Suppressor macrophage treated with lipopolysaccharide for 4 hours (primary cell): ENCODE measurements around the gene FASN.

Source experiments
- DNase-seq: peaks from one replicate; pipeline ENCODE4 v3.0.0-alpha.2; 2020

FASN gene

GRCh38 chr17:82037092-82037888 lies 60.7 kb downstream of the FASN start, which contains the start of gene DCXR:
Gene DCXR, minus strand, starts transcription at chr17:82037697. Its CDS starts 15 bp downstream, at chr17:82037682.
- peak; percentile 96 for DNase-seq

- no peak for DNase-seq
Observed at GRCh38 chr17:82036634-82037091, 61.4 kb downstream of the FASN start.

DNA sequence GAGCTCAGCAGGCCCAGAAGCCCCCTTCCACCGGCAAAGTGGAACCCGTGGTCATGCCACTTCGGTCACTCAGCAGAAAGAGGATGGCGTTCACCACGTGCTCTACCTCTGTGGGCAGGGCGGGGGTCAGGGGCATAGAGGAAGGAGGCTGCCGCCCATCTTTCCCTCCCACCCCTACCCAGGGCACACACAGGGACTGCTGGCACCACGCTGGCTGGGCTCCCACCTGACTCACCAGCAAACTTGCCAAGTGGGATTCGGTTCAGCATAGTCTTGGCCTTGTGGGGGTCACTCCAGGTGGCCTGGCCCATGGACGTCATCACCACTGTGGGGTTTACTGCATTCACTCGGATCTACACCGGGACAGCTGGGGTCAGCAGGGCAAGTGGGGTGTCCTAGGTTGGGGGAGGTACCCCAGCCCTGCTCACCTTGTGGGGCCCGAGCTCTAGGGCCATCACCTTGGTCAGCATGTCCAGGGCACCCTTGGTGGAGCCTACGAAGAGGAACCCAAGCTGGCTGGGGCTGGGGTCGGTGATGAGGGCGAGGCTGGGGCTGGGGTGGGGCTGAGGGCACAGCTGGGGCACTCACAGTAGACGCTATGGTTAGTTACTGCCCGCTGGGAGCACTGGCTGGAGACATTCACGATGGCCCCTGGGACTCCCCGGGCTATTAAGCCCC lies 61.9 kb downstream of the FASN start:
- DNase-seq: no peak

GRCh38 chr17:82035488-82035887 lies 62.5 kb downstream of the FASN start:
- no peak for DNase-seq

DNA sequence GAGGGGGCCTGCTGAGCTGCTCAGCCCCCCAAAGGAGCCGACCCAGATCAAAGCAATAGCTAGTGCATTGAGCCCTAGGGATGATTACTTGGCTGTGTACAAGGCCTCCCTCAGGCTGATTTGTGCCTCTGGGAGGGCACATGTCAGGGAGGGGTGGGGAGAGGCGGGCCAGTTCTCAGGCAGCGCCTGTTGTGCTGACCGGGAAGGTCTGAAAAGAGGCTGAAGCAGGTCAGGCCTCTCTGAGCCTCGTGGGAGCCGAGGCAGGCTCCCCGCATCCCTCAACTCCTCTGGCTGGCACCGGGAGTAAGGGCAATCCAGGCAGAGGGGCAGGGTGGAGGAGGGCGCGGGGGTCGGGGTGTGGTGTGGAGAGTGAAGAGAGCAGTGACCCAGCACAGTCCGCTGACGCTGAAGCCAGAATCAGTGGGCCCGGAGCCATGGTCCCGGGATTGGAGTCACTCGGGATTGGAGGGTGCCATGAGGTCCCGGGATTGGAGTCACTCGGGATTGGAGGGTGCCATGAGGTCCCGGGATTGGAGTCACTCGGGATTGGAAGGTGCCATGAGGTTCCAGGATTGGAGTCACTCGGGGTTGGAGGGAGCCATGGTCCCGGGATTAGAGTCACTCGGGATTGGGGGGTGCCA lies 63.5 kb downstream of the FASN start:
- no peak for DNase-seq

- DNase-seq: no peak
Observed at GRCh38 chr17:82033359-82034085, 64.5 kb downstream of the FASN start.

- DNase-seq: no peak
Observed at GRCh38 chr17:82031885-82032627, 66.0 kb downstream of the FASN start.

- peak; percentile 32 for DNase-seq
Observed at GRCh38 chr17:82031303-82031884, 66.6 kb downstream of the FASN start, which contains the start of gene RAC3. Gene RAC3, plus strand, starts transcription at chr17:82031678. Its CDS starts 84 bp downstream, at chr17:82031762.

- peak; percentile 88 for DNase-seq
Observed at GRCh38 chr17:82030470-82031302, 67.3 kb downstream of the FASN start.

GRCh38 chr17:82029990-82030469 lies 68.0 kb downstream of the FASN start:
- no peak for DNase-seq

GRCh38 chr17:82029391-82029790 lies 68.6 kb downstream of the FASN start:
- no peak for DNase-seq

- DNase-seq: no peak
Observed at GRCh38 chr17:82028966-82029365, 69.1 kb downstream of the FASN start.
